Body of pancreas (tissue), 4 donors: ENCODE measurements around the gene TANC1.

Experiments
- CTCF ChIP-seq, 7 experiments: fragments of 450-650 bp in 4 of 7; fragments of 200-600 bp in 3 of 7; sonication (generic) in 3 of 7; IDR thresholded peaks; one replicate each; pipeline ENCODE4 v1.5.1; 2016 to 2019; ENCODE audit warnings: antibody characterized with exemption in 7 of 7
- POLR2A ChIP-seq, 3 donors: fragments of 450-650 bp; IDR thresholded peaks; one replicate each; pipeline ENCODE4 v1.6.1; 2016; ENCODE audit warnings: antibody characterized with exemption in 3 of 3, mild to moderate bottlenecking in 2 of 3

DNA sequence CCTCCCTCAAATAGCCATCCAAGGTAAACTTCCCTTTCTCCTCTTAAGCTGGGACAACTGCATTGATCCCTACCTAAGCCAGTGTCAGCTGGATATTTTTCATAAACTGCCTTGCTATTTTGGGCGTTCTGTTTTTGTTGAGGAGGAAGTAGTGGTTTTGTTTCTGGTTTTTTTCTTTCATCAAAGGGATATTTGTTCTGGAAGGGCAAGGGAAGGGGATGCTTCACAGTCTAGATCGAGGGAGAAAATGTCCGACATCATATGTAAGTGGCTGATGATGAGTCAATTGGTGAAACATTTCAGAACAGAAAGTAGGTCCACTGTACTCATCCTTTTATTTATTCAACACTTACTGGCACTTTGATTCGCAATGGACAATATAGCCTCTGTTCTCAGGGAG is 31.0 kb downstream of the TANC1 start:
- TF ChIP-seq POLR2A (IDR thresholded peaks at IDR 0.05), result no peak
- no peak for TF ChIP-seq CTCF (IDR thresholded peaks at IDR 0.05)
